Tibial nerve (tissue), 4 donors: Measurements from ENCODE around the gene TENT4A.

Experiments used
- EP300 ChIP-seq, 2 donors: sonication (generic); formaldehyde crosslinking; IDR thresholded peaks; one replicate each; pipeline ENCODE4 v1.6.1; 2017; ENCODE audit warnings: antibody characterized with exemption in 2 of 2, mild to moderate bottlenecking in 1 of 2
- TF ChIP-seq, protein P1 (sequence below), 5 experiments: fragments of 200-600 bp in 3 of 5; fragments of 450-650 bp in 2 of 5; sonication (generic) in 3 of 5; IDR thresholded peaks; one replicate each; pipeline ENCODE4 v1.5.1; 2016 to 2019; ENCODE audit warnings: antibody characterized with exemption in 5 of 5, mild to moderate bottlenecking in 3 of 5, moderate library complexity in 2 of 5

DNA sequence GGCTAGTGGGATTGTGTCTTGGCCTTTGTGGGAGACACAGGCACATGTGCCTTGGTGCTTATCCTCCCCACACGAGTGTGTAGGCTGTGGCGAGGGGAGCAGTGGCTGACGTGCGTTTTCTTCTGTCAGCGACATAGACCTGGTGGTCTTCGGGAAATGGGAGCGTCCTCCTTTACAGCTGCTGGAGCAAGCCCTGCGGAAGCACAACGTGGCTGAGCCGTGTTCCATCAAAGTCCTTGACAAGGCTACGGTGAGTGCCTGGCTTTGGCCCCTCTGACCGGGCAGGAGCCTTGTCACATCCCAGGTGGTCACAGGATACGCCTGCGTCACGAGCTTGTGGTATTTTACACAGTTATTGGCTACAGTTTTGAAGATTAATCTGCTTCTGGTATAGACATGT, 26.4 kb downstream of the TENT4A start:
- no peak for TF ChIP-seq EP300 (IDR thresholded peaks at IDR 0.05)
- TF ChIP-seq, protein P1, sequence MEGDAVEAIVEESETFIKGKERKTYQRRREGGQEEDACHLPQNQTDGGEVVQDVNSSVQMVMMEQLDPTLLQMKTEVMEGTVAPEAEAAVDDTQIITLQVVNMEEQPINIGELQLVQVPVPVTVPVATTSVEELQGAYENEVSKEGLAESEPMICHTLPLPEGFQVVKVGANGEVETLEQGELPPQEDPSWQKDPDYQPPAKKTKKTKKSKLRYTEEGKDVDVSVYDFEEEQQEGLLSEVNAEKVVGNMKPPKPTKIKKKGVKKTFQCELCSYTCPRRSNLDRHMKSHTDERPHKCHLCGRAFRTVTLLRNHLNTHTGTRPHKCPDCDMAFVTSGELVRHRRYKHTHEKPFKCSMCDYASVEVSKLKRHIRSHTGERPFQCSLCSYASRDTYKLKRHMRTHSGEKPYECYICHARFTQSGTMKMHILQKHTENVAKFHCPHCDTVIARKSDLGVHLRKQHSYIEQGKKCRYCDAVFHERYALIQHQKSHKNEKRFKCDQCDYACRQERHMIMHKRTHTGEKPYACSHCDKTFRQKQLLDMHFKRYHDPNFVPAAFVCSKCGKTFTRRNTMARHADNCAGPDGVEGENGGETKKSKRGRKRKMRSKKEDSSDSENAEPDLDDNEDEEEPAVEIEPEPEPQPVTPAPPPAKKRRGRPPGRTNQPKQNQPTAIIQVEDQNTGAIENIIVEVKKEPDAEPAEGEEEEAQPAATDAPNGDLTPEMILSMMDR (IDR thresholded peaks at IDR 0.05), result no peak
